Liver (tissue), 9 donors: Measurements from ENCODE around the gene OSER1. TPM values are rescaled to one million over a fixed set of nuclear protein-coding genes. Genes with fewer than 3 reads are reported as not detected.

ENCODE experiments used
- DNase-seq: peaks from one replicate; pipeline ENCODE4 v3.0.0-alpha.2; 2017; ENCODE audit warnings: low spot score
- H3K27ac ChIP-seq, 2 donors: one replicate each; pipeline ENCODE4 v1.7.0; 2013; ENCODE audit warnings: inconsistent platforms in 2 of 2, low read length in 2 of 2, control low read depth in 1 of 2, low read depth in 1 of 2, mild to moderate bottlenecking in 1 of 2
- H3K27me3 ChIP-seq, 4 donors: one replicate each; pipeline versions ENCODE4 v1.6.1 to v1.7.0; 2013; ENCODE audit warnings: low read length in 3 of 4, inconsistent platforms in 1 of 4, mild to moderate bottlenecking in 1 of 4, moderate library complexity in 1 of 4; ENCODE audit not compliant: control insufficient read depth in 4 of 4, insufficient read depth in 4 of 4
- H3K36me3 ChIP-seq, 4 donors: one replicate each; pipeline versions ENCODE4 v1.6.1 to v1.7.0; 2013; ENCODE audit warnings: low read length in 3 of 4, mild to moderate bottlenecking in 3 of 4, low read depth in 1 of 4, moderate library complexity in 1 of 4; ENCODE audit not compliant: control insufficient read depth in 4 of 4, insufficient read depth in 3 of 4
- H3K4me1 ChIP-seq, 4 donors: one replicate each; pipeline versions ENCODE4 v1.6.1 to v1.7.0; 2013; ENCODE audit warnings: low read length in 3 of 4, mild to moderate bottlenecking in 3 of 4, moderate library complexity in 1 of 4; ENCODE audit not compliant: control insufficient read depth in 4 of 4, insufficient read depth in 4 of 4
- H3K4me3 ChIP-seq, 3 donors: one replicate each; pipeline versions ENCODE4 v1.6.1 to v1.7.0; 2013; ENCODE audit warnings: low read length in 3 of 3, control low read depth in 1 of 3, low read depth in 1 of 3, mild to moderate bottlenecking in 1 of 3
- H3K9ac ChIP-seq, 2 donors: one replicate each; pipeline ENCODE4 v1.7.0; 2013; ENCODE audit warnings: low read length in 2 of 2, mild to moderate bottlenecking in 2 of 2, moderate library complexity in 2 of 2, control low read depth in 1 of 2, low read depth in 1 of 2
- H3K9me3 ChIP-seq, 4 donors: one replicate each; pipeline versions ENCODE4 v1.6.1 to v1.7.0; 2013; ENCODE audit warnings: low read length in 3 of 4; ENCODE audit not compliant: control insufficient read depth in 4 of 4
- EGR1 ChIP-seq, 2 donors: IDR thresholded peaks; 2 replicates each; pipeline ENCODE4 v1.6.1; 2016 to 2018; ENCODE audit warnings: antibody characterized with exemption in 2 of 2, low read depth in 2 of 2
- FOXA1 ChIP-seq: IDR thresholded peaks from 2 replicates; pipeline ENCODE4 v1.6.1; 2016; ENCODE audit warnings: antibody characterized with exemption
- FOXA2 ChIP-seq: IDR thresholded peaks from 2 replicates; pipeline ENCODE4 v1.6.1; 2016; ENCODE audit warnings: antibody characterized with exemption
- GABPA ChIP-seq, 2 donors: IDR thresholded peaks in 1 of 2; conservative IDR thresholded peaks in 1 of 2; 2 replicates each; pipeline ENCODE4 v1.6.1; 2016; ENCODE audit warnings: antibody characterized with exemption in 2 of 2, mild to moderate bottlenecking in 1 of 2, moderate library complexity in 1 of 2
- HNF4A ChIP-seq, 2 donors: conservative IDR thresholded peaks; 2 replicates each; pipeline ENCODE4 v1.6.1; 2016; ENCODE audit warnings: antibody characterized with exemption in 2 of 2, mild to moderate bottlenecking in 2 of 2
- HNF4G ChIP-seq: IDR thresholded peaks from 2 replicates; pipeline ENCODE4 v1.6.1; 2016; ENCODE audit warnings: antibody characterized with exemption
- MAX ChIP-seq: IDR thresholded peaks from 2 replicates; pipeline ENCODE4 v1.6.1; 2016; ENCODE audit warnings: antibody characterized with exemption
- NR2F2 ChIP-seq: IDR thresholded peaks from 2 replicates; pipeline ENCODE4 v1.6.1; 2016; ENCODE audit warnings: antibody characterized with exemption
- RAD21 ChIP-seq, 2 donors: IDR thresholded peaks; 2 replicates each; pipeline ENCODE4 v1.6.1; 2016; ENCODE audit warnings: antibody characterized with exemption in 2 of 2, mild to moderate bottlenecking in 2 of 2
- SP1 ChIP-seq: IDR thresholded peaks from 2 replicates; pipeline ENCODE4 v1.6.1; 2018; ENCODE audit warnings: antibody characterized with exemption, mild to moderate bottlenecking
- TAF1 ChIP-seq: conservative IDR thresholded peaks from 2 replicates; pipeline ENCODE4 v1.6.1; 2016; ENCODE audit warnings: antibody characterized with exemption, mild to moderate bottlenecking
- YY1 ChIP-seq: IDR thresholded peaks from 2 replicates; pipeline ENCODE4 v1.6.1; 2016; ENCODE audit warnings: antibody characterized with exemption, mild to moderate bottlenecking
- WGBS: extraction: QIAGEN DNeasy Blood & Tissue Kit; methylation state at CpG from one replicate; pipeline ENCODE4 v1.1.7; 2013; 5-methylcytosine and 5-hydroxymethylcytosine counted together
- polyA plus RNA-seq, 2 donors: library from polyadenylated mRNA; stranded (reverse) in 1 of 2; unstranded in 1 of 2; fragments of 200-250 nt in 1 of 2; fragments of >200 nt in 1 of 2; fragmentation: Nextera tagmentation in 1 of 2; extraction: Ambion mirVana in 1 of 2; gene quantifications; one replicate each; pipeline versions ENCODE4 v1.2.1 to v1.2.3, GENCODE V29; 2013 to 2015
- total RNA-seq, 2 donors: library from RNA; depleted of rRNA; stranded (reverse); fragments of >200 nt; gene quantifications; one replicate each; pipeline ENCODE4 v1.2.3, GENCODE V29; 2014
- TF ChIP-seq, protein P1 (sequence below): fragments of 150-350 bp; IDR thresholded peaks from 2 replicates; pipeline ENCODE4 v1.5.1; 2017; ENCODE audit warnings: improper control_type of control experiment, low read depth, low read length; ENCODE audit not compliant: missing input control
- TF ChIP-seq, protein P2 (sequence below): IDR thresholded peaks from 2 replicates; pipeline ENCODE4 v1.6.1; 2016; ENCODE audit warnings: antibody characterized with exemption
- TF ChIP-seq, protein P3 (sequence below): IDR thresholded peaks from 2 replicates; pipeline ENCODE4 v1.6.1; 2016; ENCODE audit warnings: antibody characterized with exemption
- TF ChIP-seq, protein P4 (sequence below): IDR thresholded peaks from 2 replicates; pipeline ENCODE4 v1.6.1; 2016; ENCODE audit warnings: antibody characterized with exemption, mild to moderate bottlenecking
- donor health status: healthy.
- donor health status: healthy.
- donor health status: healthy.
- donor health status: healthy.
- donor health status: healthy.

The OSER1 gene
- total and polyA plus RNA-seq, 4 donors, result 12.6 to 20.2 (median 14.6) TPM

DNA sequence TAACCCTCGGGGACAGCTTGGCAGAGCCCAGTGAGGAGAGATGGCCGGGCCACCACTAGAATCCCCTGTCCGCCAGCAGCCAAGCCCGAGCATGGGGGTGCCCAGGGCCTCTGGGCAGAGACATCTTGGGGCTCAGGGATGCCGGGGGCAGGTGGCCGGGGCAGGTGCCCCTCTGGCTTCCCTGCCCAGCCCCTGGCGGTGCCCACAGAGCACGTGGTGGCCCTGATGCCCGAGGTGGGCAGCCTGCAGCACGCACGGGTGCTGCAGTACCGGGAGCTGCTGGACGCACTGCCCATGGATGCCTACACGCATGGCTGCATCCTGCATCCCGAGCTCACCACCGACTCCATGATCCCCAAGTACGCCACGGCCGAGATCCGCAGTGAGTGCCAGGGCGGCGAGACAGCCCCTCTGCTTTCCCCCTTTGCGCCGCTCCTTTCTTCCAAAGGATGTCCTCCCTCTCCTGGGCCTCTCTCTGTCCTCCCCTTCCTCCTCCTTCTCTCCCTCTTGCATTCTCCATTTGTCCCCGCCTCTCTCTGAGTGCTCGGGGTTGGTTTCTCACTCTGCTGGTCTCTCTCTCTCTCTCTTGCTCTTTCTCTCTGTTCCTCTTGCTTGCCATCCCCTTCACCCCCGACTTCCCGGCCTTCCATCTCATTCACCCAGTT lies 47.8 kb upstream of the OSER1 start:
- TF ChIP-seq FOXA2 (no peak), RAD21 (IDR thresholded peaks at IDR 0.05) (no peak), TAF1 (no peak), NR2F2 (no peak)
- TF ChIP-seq, protein P1, sequence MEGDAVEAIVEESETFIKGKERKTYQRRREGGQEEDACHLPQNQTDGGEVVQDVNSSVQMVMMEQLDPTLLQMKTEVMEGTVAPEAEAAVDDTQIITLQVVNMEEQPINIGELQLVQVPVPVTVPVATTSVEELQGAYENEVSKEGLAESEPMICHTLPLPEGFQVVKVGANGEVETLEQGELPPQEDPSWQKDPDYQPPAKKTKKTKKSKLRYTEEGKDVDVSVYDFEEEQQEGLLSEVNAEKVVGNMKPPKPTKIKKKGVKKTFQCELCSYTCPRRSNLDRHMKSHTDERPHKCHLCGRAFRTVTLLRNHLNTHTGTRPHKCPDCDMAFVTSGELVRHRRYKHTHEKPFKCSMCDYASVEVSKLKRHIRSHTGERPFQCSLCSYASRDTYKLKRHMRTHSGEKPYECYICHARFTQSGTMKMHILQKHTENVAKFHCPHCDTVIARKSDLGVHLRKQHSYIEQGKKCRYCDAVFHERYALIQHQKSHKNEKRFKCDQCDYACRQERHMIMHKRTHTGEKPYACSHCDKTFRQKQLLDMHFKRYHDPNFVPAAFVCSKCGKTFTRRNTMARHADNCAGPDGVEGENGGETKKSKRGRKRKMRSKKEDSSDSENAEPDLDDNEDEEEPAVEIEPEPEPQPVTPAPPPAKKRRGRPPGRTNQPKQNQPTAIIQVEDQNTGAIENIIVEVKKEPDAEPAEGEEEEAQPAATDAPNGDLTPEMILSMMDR, result no peak
- H3K4me3 ChIP-seq, result no peak overlapping the region
- no peak overlapping the region for H3K9ac ChIP-seq
- no peak overlapping the region for H3K27ac ChIP-seq
- WGBS, result 93% methylated on average over 28 of the region's 28 CpGs
- H3K27me3 ChIP-seq, result no peaks in the 10 kb centered on the region
- H3K36me3 ChIP-seq, result no peaks in the 10 kb centered on the region
- H3K4me1 ChIP-seq, result no peaks in the 10 kb centered on the region
- no peaks in the 10 kb centered on the region for H3K9me3 ChIP-seq
- DNase-seq, result no peak

- TF ChIP-seq, protein P1, result no peak
- TF ChIP-seq GABPA (IDR thresholded peaks at IDR 0.05 in 1 of 2, conservative IDR thresholded peaks at IDR 0.05 in 1 of 2) (no peak), SP1 (no peak), FOXA1 (no peak), RAD21 (IDR thresholded peaks at IDR 0.05) (no peak), EGR1 (IDR thresholded peaks at IDR 0.05; ENCODE audit: low read depth in 2 of 2) (no peak), FOXA2 (no peak), NR2F2 (no peak), HNF4A (conservative IDR thresholded peaks at IDR 0.05) (no peak), TAF1 (no peak), HNF4G (no peak), YY1 (no peak), MAX (no peak)
- TF ChIP-seq, protein P2, sequence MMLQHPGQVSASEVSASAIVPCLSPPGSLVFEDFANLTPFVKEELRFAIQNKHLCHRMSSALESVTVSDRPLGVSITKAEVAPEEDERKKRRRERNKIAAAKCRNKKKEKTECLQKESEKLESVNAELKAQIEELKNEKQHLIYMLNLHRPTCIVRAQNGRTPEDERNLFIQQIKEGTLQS, result no peak
- TF ChIP-seq, protein P3, sequence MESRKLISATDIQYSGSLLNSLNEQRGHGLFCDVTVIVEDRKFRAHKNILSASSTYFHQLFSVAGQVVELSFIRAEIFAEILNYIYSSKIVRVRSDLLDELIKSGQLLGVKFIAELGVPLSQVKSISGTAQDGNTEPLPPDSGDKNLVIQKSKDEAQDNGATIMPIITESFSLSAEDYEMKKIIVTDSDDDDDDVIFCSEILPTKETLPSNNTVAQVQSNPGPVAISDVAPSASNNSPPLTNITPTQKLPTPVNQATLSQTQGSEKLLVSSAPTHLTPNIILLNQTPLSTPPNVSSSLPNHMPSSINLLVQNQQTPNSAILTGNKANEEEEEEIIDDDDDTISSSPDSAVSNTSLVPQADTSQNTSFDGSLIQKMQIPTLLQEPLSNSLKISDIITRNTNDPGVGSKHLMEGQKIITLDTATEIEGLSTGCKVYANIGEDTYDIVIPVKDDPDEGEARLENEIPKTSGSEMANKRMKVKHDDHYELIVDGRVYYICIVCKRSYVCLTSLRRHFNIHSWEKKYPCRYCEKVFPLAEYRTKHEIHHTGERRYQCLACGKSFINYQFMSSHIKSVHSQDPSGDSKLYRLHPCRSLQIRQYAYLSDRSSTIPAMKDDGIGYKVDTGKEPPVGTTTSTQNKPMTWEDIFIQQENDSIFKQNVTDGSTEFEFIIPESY, result no peak
- TF ChIP-seq, protein P4, sequence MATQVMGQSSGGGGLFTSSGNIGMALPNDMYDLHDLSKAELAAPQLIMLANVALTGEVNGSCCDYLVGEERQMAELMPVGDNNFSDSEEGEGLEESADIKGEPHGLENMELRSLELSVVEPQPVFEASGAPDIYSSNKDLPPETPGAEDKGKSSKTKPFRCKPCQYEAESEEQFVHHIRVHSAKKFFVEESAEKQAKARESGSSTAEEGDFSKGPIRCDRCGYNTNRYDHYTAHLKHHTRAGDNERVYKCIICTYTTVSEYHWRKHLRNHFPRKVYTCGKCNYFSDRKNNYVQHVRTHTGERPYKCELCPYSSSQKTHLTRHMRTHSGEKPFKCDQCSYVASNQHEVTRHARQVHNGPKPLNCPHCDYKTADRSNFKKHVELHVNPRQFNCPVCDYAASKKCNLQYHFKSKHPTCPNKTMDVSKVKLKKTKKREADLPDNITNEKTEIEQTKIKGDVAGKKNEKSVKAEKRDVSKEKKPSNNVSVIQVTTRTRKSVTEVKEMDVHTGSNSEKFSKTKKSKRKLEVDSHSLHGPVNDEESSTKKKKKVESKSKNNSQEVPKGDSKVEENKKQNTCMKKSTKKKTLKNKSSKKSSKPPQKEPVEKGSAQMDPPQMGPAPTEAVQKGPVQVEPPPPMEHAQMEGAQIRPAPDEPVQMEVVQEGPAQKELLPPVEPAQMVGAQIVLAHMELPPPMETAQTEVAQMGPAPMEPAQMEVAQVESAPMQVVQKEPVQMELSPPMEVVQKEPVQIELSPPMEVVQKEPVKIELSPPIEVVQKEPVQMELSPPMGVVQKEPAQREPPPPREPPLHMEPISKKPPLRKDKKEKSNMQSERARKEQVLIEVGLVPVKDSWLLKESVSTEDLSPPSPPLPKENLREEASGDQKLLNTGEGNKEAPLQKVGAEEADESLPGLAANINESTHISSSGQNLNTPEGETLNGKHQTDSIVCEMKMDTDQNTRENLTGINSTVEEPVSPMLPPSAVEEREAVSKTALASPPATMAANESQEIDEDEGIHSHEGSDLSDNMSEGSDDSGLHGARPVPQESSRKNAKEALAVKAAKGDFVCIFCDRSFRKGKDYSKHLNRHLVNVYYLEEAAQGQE, result no peak
- DNase-seq, result no peak
- Histone ChIP-seq H3K9ac (no peak overlapping the region), H3K9me3 (no peaks in the 10 kb centered on the region), H3K36me3 (no peaks in the 10 kb centered on the region), H3K4me3 (no peak overlapping the region), H3K27me3 (no peaks in the 10 kb centered on the region), H3K4me1 (no peaks in the 10 kb centered on the region), H3K27ac (no peak overlapping the region)
- WGBS, result 95% methylated on average over 21 of the region's 21 CpGs
These were observed 46.4 kb upstream of the OSER1 start for GRCh38 chr20:44256961-44257360.
